SH-SY5Y (cell line): ENCODE data around the gene ADRA2C.

Source experiments
- GATA2 ChIP-seq: IDR thresholded peaks from 2 replicates; pipeline ENCODE4 v1.6.1; 2011; ENCODE audit warnings: mild to moderate bottlenecking, low read depth, low read length
- GATA3 ChIP-seq: IDR thresholded peaks from 2 replicates; pipeline ENCODE4 v1.6.1; 2011; ENCODE audit warnings: low read depth, mild to moderate bottlenecking, low read length, moderate library complexity

- TF ChIP-seq GATA2 (no peak), GATA3 (no peak)
Measured at GRCh38 chr4:3793545-3793944, 27.4 kb downstream of the ADRA2C start.
